CD4-positive, alpha-beta memory T cell (primary cell): ENCODE results near the gene MAD2L1. TPM values are rescaled to one million over a fixed set of nuclear protein-coding genes. Genes with fewer than 3 reads are reported as not detected.
"Not testable (repeated sequence)": the region's sequence is repeated elsewhere in the genome, so short reads cannot be mapped to it uniquely, and the experiment has no call there.

Source experiments
- CTCF ChIA-PET: fragments of 350-600 bp; sonication (Branson Sonifier 250); formaldehyde crosslinking; loops from one replicate; lab custom pipeline; 2021; ENCODE audit warnings: inconsistent platforms; ENCODE audit not compliant: partially characterized antibody; lab: Charles Lee
- POLR2A ChIA-PET: fragments of 350-600 bp; sonication (Branson Sonifier 250); formaldehyde crosslinking; loops from one replicate; lab custom pipeline; 2021; ENCODE audit not compliant: partially characterized antibody; lab: Charles Lee
- DNase-seq, 5 donors: peaks; one replicate each; pipeline versions ENCODE4 v3.0.0 to v3.0.0-alpha.2; 2020 to 2022; ENCODE audit warnings: mixed read lengths in 1 of 5
- H3K27ac ChIP-seq: one replicate; pipeline ENCODE4 v1.7.0; 2013; ENCODE audit warnings: low read depth, low read length
- H3K27me3 ChIP-seq: 2 replicates; pipeline ENCODE4 v1.7.0; 2013; ENCODE audit warnings: mild to moderate bottlenecking, low read length, moderate library complexity; ENCODE audit not compliant: insufficient read depth
- H3K36me3 ChIP-seq: 2 replicates; pipeline ENCODE4 v1.7.0; 2013; ENCODE audit warnings: mild to moderate bottlenecking, low read length, moderate library complexity; ENCODE audit not compliant: insufficient read depth
- H3K4me1 ChIP-seq: 2 replicates; pipeline ENCODE4 v1.7.0; 2013; ENCODE audit warnings: mild to moderate bottlenecking, low read length, moderate library complexity; ENCODE audit not compliant: insufficient read depth
- H3K4me3 ChIP-seq, 2 donors: one replicate each; pipeline ENCODE4 v1.7.0; 2013; ENCODE audit warnings: low read length in 2 of 2, mild to moderate bottlenecking in 1 of 2
- H3K9me3 ChIP-seq, 2 donors: one replicate each; pipeline ENCODE4 v1.7.0; 2013; ENCODE audit warnings: low read length in 2 of 2, control low read depth in 1 of 2; ENCODE audit not compliant: control insufficient read depth in 1 of 2
- H3K27ac Mint-ChIP-seq, 7 donors: one replicate each; pipeline ENCODE4 v1.8.0; 2020 to 2021; ENCODE audit warnings: mixed read lengths in 7 of 7, mild to moderate bottlenecking in 6 of 7, inconsistent platforms in 3 of 7, moderate library complexity in 3 of 7
- H3K27me3 Mint-ChIP-seq, 2 donors: one replicate each; pipeline ENCODE4 v1.8.0; 2020 to 2021; ENCODE audit warnings: mixed read lengths in 2 of 2
- H3K36me3 Mint-ChIP-seq, 2 donors: one replicate each; pipeline ENCODE4 v1.8.0; 2020 to 2021; ENCODE audit warnings: mixed read lengths in 2 of 2, inconsistent platforms in 1 of 2, mild to moderate bottlenecking in 1 of 2
- H3K4me1 Mint-ChIP-seq, 4 donors: one replicate each; pipeline ENCODE4 v1.8.0; 2020 to 2021; ENCODE audit warnings: mixed read lengths in 4 of 4, mild to moderate bottlenecking in 1 of 4
- H3K4me3 Mint-ChIP-seq, 8 donors: one replicate each; pipeline ENCODE4 v1.8.0; 2020 to 2021; ENCODE audit warnings: mixed read lengths in 8 of 8, mild to moderate bottlenecking in 7 of 8, moderate library complexity in 6 of 8, inconsistent platforms in 3 of 8
- H3K9me3 Mint-ChIP-seq, 8 donors: one replicate each; pipeline ENCODE4 v1.8.0; 2020 to 2021; ENCODE audit warnings: mixed read lengths in 8 of 8, mild to moderate bottlenecking in 5 of 8, inconsistent platforms in 3 of 8, moderate library complexity in 1 of 8
- intact Hi-C: fragments of 100-400 bp; cut with micrococcal nuclease; formaldehyde crosslinking; loops from one replicate; pipeline ENCODE4 v1.15.1; 2023
- polyA plus RNA-seq, 2 donors: library from polyadenylated mRNA; unstranded; fragments of 300-500 nt; fragmentation: Illumina TruSeq; gene quantifications; one replicate each; pipeline ENCODE4 v1.2.3, GENCODE V29; 2021
- total RNA-seq, 2 experiments: library from RNA; stranded (reverse); gene quantifications; one replicate each; pipeline ENCODE4 v1.2.3, GENCODE V29; 2021

MAD2L1 gene
- total RNA-seq (1 to 10 TPM; 8.0 to 9.9 TPM), polyA plus RNA-seq (10 to 100 TPM; 14.0 to 24.3 TPM)

DNA sequence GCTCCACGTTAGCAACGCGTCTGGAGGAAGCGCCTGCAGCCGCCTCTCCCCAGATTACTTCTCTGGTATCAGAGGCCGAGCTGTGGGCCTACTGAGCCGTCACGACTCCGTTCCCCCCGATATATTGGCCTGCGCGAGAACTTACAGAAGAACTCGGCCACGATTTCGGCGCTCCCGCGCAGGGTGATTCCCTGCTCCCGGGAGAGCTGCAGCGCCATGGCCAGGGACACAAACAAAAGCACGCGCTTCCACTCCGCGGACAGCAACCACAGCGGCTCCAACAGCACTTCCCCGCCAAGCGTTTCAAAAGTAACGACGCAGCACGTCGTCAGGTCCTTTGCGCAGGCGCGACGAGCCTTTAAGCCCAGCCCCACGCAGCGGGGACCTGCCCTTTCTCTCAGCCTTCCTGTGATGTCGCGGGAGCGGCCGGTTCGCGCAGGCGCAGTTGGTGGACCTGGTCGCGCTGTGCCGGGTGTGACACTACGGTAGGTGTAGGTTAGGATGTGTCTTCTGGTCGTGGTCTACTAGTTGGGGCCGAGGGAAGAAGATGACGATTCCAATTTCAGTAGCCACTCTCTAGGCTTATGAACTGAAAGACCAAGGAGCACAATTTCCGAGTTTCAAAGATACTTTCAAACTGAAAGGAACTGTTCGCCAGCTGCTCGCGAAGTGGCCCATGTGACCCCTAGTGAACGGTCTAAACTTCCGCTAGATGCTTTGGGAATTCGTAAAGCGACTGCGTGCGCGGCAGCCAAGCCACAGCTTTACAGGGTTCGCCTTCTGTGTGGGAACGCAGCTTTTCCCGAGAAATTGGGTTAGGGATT lies at the start of gene MAD2L1:
Gene MAD2L1, minus strand, starts transcription at position 332 of the 824 bp plus-strand sequence. Its CDS starts 114 bp downstream, at position 218.
- H3K36me3 ChIP-seq: peaks cover 7% of the 10 kb centered on the region
- ChIA-PET POLR2A (interaction anchor here (0.5 kb wide), 1 partner anchor 1629 kb away, joined by 3 read pairs; no protein-coding TSS in a partner anchor), CTCF (interaction anchor here (1.2 kb wide), 1 partner anchor 1124 kb away, joined by 3 read pairs; no protein-coding TSS in a partner anchor)
- Mint-ChIP-seq H3K27ac (peak within 1 kb of the TSS; percentile 96 to 99 (median 99)), H3K27me3 (no peaks in the 10 kb centered on the region), H3K36me3 (peaks cover 6 to 14% of the 10 kb centered on the region in 2 donors), H3K9me3 (no peaks in the 10 kb centered on the region), H3K4me3 (peak within 1 kb of the TSS; percentile 89 to 99 (median 96)), H3K4me1 (peaks cover 39 to 75% (median 52%) of the 10 kb centered on the region in 4 donors)
- intact Hi-C loops: loop anchor here (1.0 kb wide), 2 partner anchors 854 to 1381 kb away; partner anchors contain the start of genes METTL14 and USP53
- peak within 1 kb of the TSS; percentile 98 for H3K27ac ChIP-seq
- no peaks in the 10 kb centered on the region for H3K27me3 ChIP-seq
- H3K9me3 ChIP-seq: no peaks in the 10 kb centered on the region
- peak within 1 kb of the TSS; percentile 83 to 94 for H3K4me3 ChIP-seq
- peak; percentile 98 to 99 (median 99) for DNase-seq
- H3K4me1 ChIP-seq: peaks cover 55% of the 10 kb centered on the region

DNA sequence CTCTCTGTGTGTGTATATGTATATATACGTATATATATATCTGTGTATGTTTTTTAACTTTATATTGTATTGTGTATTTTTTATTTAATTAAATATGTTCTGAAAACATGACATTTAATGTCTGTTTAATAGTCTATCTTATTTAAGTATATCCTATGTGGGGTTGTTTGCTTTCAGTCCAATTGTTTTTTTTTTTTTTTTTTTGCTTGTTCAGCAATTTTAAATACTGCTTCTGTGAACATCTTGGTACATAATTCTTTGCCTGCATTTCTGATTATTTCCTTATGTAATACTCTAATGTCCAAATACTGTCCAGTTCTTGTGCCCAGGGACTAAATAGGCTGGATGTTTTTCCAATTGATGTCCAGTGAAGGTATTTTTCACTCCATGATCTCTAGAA lies 45.1 kb upstream of the MAD2L1 start:
- CTCF ChIA-PET: no interaction called here
- Mint-ChIP-seq H3K36me3 (no peaks in the 10 kb centered on the region), H3K4me1 (no peaks in the 10 kb centered on the region), H3K27me3 (peaks cover 0 to 2% of the 10 kb centered on the region in 2 donors), H3K9me3 (peaks cover 0 to 4% (median 2%) of the 10 kb centered on the region in 8 donors), H3K27ac (no peak overlapping the region), H3K4me3 (no peak overlapping the region)
- Histone ChIP-seq H3K27ac (no peak overlapping the region), H3K4me3 (no peak overlapping the region), H3K36me3 (no peaks in the 10 kb centered on the region), H3K4me1 (no peaks in the 10 kb centered on the region), H3K9me3 (no peaks in the 10 kb centered on the region), H3K27me3 (no peaks in the 10 kb centered on the region)
- no peak for DNase-seq
- POLR2A ChIA-PET: no interaction called here
- intact Hi-C loops: no loop called here

DNA sequence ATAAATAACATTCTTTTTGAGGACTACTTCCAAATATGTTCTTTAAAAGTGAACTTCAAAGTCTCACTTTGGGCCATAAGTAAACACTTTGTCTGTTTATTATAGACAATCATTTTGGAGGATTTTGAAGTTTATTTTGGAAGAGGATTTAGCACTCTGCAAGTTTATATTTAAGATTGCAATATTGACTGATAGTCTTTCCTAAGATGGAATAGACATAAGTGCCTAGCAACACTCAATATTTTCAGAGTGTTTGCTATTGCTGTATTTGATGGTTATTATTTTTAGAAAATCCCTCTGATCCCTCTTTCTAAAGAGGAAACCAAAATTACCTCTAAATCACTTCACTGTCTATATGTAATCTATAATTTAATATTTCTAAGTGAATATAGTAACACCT lies 42.8 kb upstream of the MAD2L1 start:
- CTCF ChIA-PET: no interaction called here
- DNase-seq: no peak

DNA sequence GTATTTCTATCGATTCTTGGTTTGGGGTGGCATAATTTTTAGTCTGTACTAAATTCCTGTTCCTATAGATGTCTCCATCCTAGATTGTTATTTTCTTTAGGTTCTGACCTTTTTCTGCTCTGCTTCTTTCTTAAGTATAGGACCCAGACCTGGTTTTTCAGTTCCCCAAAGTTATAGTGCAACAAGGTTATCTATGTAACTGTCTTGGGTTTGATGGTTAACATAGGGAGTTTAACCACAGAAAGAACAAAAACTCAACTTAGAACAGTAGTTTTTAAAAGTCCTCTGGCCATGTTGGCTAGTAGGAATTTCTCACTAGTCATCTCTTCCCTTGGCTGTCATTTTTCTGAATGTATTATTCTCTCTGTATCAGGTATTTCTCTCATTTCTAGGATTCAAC lies 38.8 kb upstream of the MAD2L1 start:
- Histone ChIP-seq H3K9me3 (no peaks in the 10 kb centered on the region), H3K4me1 (no peaks in the 10 kb centered on the region), H3K27ac (no peak overlapping the region), H3K36me3 (no peaks in the 10 kb centered on the region), H3K4me3 (no peak overlapping the region), H3K27me3 (no peaks in the 10 kb centered on the region)
- H3K9me3 Mint-ChIP-seq: peaks cover 0 to 3% (median 0%) of the 10 kb centered on the region in 8 donors
- POLR2A ChIA-PET: no interaction called here
- H3K36me3 Mint-ChIP-seq: no peaks in the 10 kb centered on the region
- intact Hi-C loops: no loop called here
- H3K27me3 Mint-ChIP-seq: peaks cover 0 to 2% of the 10 kb centered on the region in 2 donors
- no peak for DNase-seq
- H3K4me3 Mint-ChIP-seq: no peak overlapping the region
- H3K4me1 Mint-ChIP-seq: no peaks in the 10 kb centered on the region
- CTCF ChIA-PET: no interaction called here
- no peak overlapping the region for H3K27ac Mint-ChIP-seq

More for the DNA sequence above, 42.8 kb upstream of the MAD2L1 start:
- H3K9me3 ChIP-seq: no peaks in the 10 kb centered on the region
- Mint-ChIP-seq H3K27me3 (peaks cover 0 to 1% of the 10 kb centered on the region in 2 donors), H3K4me1 (no peaks in the 10 kb centered on the region), H3K36me3 (no peaks in the 10 kb centered on the region), H3K9me3 (peaks cover 0 to 3% (median 0%) of the 10 kb centered on the region in 8 donors), H3K27ac (no peak overlapping the region), H3K4me3 (no peak overlapping the region)
- POLR2A ChIA-PET: no interaction called here
- no peaks in the 10 kb centered on the region for H3K27me3 ChIP-seq
- H3K27ac ChIP-seq: no peak overlapping the region
- intact Hi-C loops: no loop called here
- H3K36me3 ChIP-seq: no peaks in the 10 kb centered on the region
- no peaks in the 10 kb centered on the region for H3K4me1 ChIP-seq
- no peak overlapping the region for H3K4me3 ChIP-seq

DNA sequence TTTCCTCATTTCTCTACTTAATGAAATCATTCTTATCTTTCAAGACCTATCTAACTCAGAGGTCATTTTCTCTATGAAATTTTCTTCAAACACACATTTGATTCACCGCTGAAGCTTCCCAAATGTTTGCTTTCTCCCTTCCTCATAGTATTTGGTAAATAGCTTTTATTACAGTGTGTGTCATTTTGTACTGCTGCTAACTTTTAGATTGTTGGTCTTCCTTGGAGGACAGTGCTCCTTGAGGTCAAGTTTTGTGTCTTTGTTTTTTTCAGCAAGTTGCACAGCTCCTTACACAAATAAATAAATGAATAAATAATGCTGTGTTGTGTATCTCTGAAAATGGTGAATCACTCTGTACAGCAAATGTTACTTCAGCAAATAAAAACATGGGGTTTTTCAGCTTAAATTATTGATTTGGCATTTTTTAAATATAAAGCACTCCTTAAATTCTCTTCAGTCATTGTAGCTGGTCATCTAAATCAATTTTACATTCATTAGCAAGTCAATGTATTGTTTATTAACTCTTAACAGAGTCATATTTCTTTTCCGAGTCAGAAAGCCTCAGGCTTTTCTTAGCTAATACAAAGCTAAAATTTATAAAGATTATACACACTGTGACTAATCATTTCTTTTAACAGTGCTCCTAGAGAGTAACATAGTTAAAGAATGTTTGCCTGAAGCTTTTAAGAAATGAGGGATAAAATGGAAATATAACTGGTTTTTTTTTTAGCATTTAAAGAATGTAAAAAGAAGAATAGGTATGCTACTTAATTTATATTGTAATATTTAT lies 30.1 kb upstream of the MAD2L1 start:
- H3K27ac Mint-ChIP-seq: no peak overlapping the region
- no peaks in the 10 kb centered on the region for H3K27me3 ChIP-seq
- H3K4me3 Mint-ChIP-seq: no peak overlapping the region
- no peaks in the 10 kb centered on the region for H3K9me3 Mint-ChIP-seq
- no peaks in the 10 kb centered on the region for H3K4me1 ChIP-seq
- H3K36me3 ChIP-seq: no peaks in the 10 kb centered on the region
- H3K9me3 ChIP-seq: no peaks in the 10 kb centered on the region
- ChIA-PET POLR2A (no interaction called here), CTCF (no interaction called here)
- no peaks in the 10 kb centered on the region for H3K36me3 Mint-ChIP-seq
- intact Hi-C loops: no loop called here
- peaks cover 0 to 2% of the 10 kb centered on the region in 2 donors for H3K27me3 Mint-ChIP-seq
- H3K4me3 ChIP-seq: no peak overlapping the region
- H3K4me1 Mint-ChIP-seq: no peaks in the 10 kb centered on the region
- no peak overlapping the region for H3K27ac ChIP-seq
- DNase-seq: no peak

DNA sequence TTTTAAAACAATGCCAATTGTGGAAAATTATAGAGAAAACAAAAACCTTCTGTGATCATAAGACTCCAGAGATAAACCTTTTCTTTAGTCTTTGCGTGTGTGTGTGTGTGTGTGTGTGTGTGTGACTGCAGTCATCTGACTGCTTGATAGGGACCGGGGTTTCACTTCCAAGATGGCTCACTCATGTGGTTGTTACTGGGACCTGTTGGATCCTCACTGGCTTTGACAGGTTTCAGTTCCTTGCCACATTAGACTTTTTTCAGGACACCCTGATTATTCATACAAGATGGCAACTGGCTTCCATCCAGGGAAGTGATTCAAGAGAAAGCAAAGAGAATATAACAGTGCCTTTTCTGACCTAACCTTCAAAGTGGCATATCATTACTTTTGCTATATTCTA lies 21.9 kb upstream of the MAD2L1 start:
- Histone ChIP-seq H3K9me3 (no peaks in the 10 kb centered on the region), H3K27me3 (no peaks in the 10 kb centered on the region), H3K4me1 (no peaks in the 10 kb centered on the region), H3K36me3 (no peaks in the 10 kb centered on the region), H3K27ac (no peak overlapping the region), H3K4me3 (no peak overlapping the region)
- peaks cover 6 to 17% of the 10 kb centered on the region in 2 donors for H3K27me3 Mint-ChIP-seq
- H3K27ac Mint-ChIP-seq: no peak overlapping the region
- no peaks in the 10 kb centered on the region for H3K36me3 Mint-ChIP-seq
- ChIA-PET POLR2A (no interaction called here), CTCF (no interaction called here)
- no peak overlapping the region for H3K4me3 Mint-ChIP-seq
- intact Hi-C loops: no loop called here
- peaks cover 0 to 14% (median 9%) of the 10 kb centered on the region in 8 donors for H3K9me3 Mint-ChIP-seq
- no peaks in the 10 kb centered on the region for H3K4me1 Mint-ChIP-seq
- no peak for DNase-seq

DNA sequence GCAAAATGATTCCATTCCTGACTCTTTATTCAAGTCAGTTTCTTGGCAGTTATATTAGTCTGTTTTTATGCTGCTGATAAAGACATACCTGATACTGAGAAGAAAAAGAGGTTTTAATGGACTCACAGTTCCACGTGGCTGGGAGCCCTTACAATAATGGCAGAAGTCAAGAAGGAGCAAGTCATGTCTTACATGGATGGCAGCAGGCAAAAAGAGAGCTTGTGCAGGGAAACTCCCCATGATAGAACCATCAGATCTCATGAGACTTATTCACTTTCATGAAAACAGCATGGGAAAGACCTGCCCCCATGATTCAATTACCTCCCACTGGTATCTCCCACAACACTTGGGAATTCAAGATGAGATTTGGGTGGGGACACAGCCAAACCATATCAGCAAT lies 21.4 kb upstream of the MAD2L1 start:
- H3K27ac Mint-ChIP-seq, H3K36me3 ChIP-seq, H3K27me3 ChIP-seq, H3K4me3 Mint-ChIP-seq, H3K4me1 ChIP-seq, DNase-seq, POLR2A ChIA-PET, H3K4me1 Mint-ChIP-seq, H3K27ac ChIP-seq, CTCF ChIA-PET, H3K4me3 ChIP-seq, intact Hi-C loops, H3K9me3 ChIP-seq, H3K36me3 Mint-ChIP-seq: not testable (repeated sequence)
- Mint-ChIP-seq H3K27me3 (peaks cover 6 to 17% of the 10 kb centered on the region in 2 donors), H3K9me3 (peaks cover 0 to 14% (median 9%) of the 10 kb centered on the region in 8 donors)
